Measurements from ENCODE around the gene SLCO1C1. TPM values are rescaled to one million over a fixed set of nuclear protein-coding genes. Genes with fewer than 3 reads are reported as not detected.

Gene SLCO1C1
- total RNA-seq, 2 donors from 2014 or later = not detected

Other genes starting within 250 kb of the SLCO1C1 start
- gene SLCO1B3, start 115.4 kb downstream of the SLCO1C1 start, total RNA-seq = not detected